WTC11 (cell line): ENCODE measurements around the gene MCCC2. TPM values are rescaled to one million over a fixed set of nuclear protein-coding genes. Genes with fewer than 3 reads are reported as not detected.

ENCODE experiments used
- ATAC-seq: fragments of 200-7000 bp; cut with Tn5 transposase; 2 replicates; pipeline ENCODE4 v1.10.0; 2021; ENCODE audit warnings: mild to moderate bottlenecking, moderate library complexity
- CTCF ChIA-PET: fragments of 300-600 bp; sonication (Branson Sonifier 250); formaldehyde crosslinking; loops from one replicate; lab custom pipeline; 2021; ENCODE audit warnings: antibody characterized with exemption; lab: Charles Lee
- POLR2A ChIA-PET: fragments of 350-600 bp; sonication (Branson Sonifier 250); formaldehyde crosslinking; loops from one replicate; lab custom pipeline; 2021; ENCODE audit warnings: antibody characterized with exemption; lab: Charles Lee
- DNase-seq: peaks from one replicate; pipeline ENCODE4 v3.0.0; 2021; ENCODE audit warnings: low spot score
- H3K27ac Mint-ChIP-seq: 2 replicates; pipeline ENCODE4 v1.8.0; 2021; ENCODE audit warnings: mixed read lengths
- H3K27me3 Mint-ChIP-seq: 2 replicates; pipeline ENCODE4 v1.8.0; 2021; ENCODE audit warnings: low read depth, mild to moderate bottlenecking, moderate library complexity, mixed read lengths
- H3K36me3 Mint-ChIP-seq: 2 replicates; pipeline ENCODE4 v1.8.0; 2021; ENCODE audit warnings: mixed read lengths
- H3K4me1 Mint-ChIP-seq: 2 replicates; pipeline ENCODE4 v1.8.0; 2022; ENCODE audit warnings: mixed read lengths
- H3K4me3 Mint-ChIP-seq: 2 replicates; pipeline ENCODE4 v1.8.0; 2021; ENCODE audit warnings: mild to moderate bottlenecking, moderate library complexity, mixed read lengths
- H3K9me3 Mint-ChIP-seq: 2 replicates; pipeline ENCODE4 v1.8.0; 2021; ENCODE audit warnings: mixed read lengths
- ATF3 ChIP-seq: sonication (generic); formaldehyde crosslinking; conservative IDR thresholded peaks from 2 replicates; pipeline ENCODE4 v1.8.1; 2022; ENCODE audit warnings: mild to moderate bottlenecking, missing genetic modification reagents
- CBFB ChIP-seq: sonication (generic); formaldehyde crosslinking; IDR thresholded peaks from 2 replicates; pipeline ENCODE4 v1.8.1; 2022; ENCODE audit warnings: mild to moderate bottlenecking, low read depth, missing genetic modification reagents
- FOXK1 ChIP-seq: sonication (generic); formaldehyde crosslinking; IDR thresholded peaks from 2 replicates; pipeline ENCODE4 v1.8.0; 2022; ENCODE audit warnings: mild to moderate bottlenecking, moderate library complexity, missing genetic modification reagents
- FOXP1 ChIP-seq: sonication (generic); formaldehyde crosslinking; IDR thresholded peaks from 2 replicates; pipeline ENCODE4 v1.8.0; 2022; ENCODE audit warnings: missing genetic modification reagents, mild to moderate bottlenecking, moderate library complexity, borderline replicate concordance
- HMGA2 ChIP-seq: fragments of 250-450 bp; sonication (Bioruptor Pico); IDR thresholded peaks from 2 replicates; pipeline ENCODE4 v1.4.0; 2021; ENCODE audit warnings: mild to moderate bottlenecking, moderate library complexity
- MAX ChIP-seq: sonication (generic); formaldehyde crosslinking; IDR thresholded peaks from 2 replicates; pipeline ENCODE4 v1.8.0; 2022; ENCODE audit warnings: mild to moderate bottlenecking, missing genetic modification reagents
- MXD4 ChIP-seq: fragments of 250-450 bp; sonication (Bioruptor Pico); IDR thresholded peaks from 2 replicates; pipeline ENCODE4 v1.8.0; 2021; ENCODE audit warnings: mild to moderate bottlenecking, moderate library complexity, borderline replicate concordance
- NFE2L1 ChIP-seq: sonication (generic); formaldehyde crosslinking; IDR thresholded peaks from 2 replicates; pipeline ENCODE4 v1.8.1; 2023; ENCODE audit warnings: missing genetic modification reagents
- NFYB ChIP-seq: sonication (generic); formaldehyde crosslinking; conservative IDR thresholded peaks from 2 replicates; pipeline ENCODE4 v1.8.0; 2022; ENCODE audit warnings: low read depth, missing genetic modification reagents
- NR1H2 ChIP-seq: sonication (generic); formaldehyde crosslinking; IDR thresholded peaks from 2 replicates; pipeline ENCODE4 v1.9.0; 2021; ENCODE audit warnings: mild to moderate bottlenecking, moderate library complexity, missing genetic modification reagents
- PREB ChIP-seq: sonication (generic); formaldehyde crosslinking; IDR thresholded peaks from 2 replicates; pipeline ENCODE4 v1.8.1; 2022; ENCODE audit warnings: mild to moderate bottlenecking, missing genetic modification reagents, moderate library complexity, borderline replicate concordance
- RORB ChIP-seq: fragments of 250-450 bp; sonication (Bioruptor Pico); IDR thresholded peaks from 2 replicates; pipeline ENCODE4 v1.9.0; 2021; ENCODE audit warnings: mild to moderate bottlenecking
- SOX15 ChIP-seq: fragments of 250-450 bp; sonication (Bioruptor Pico); IDR thresholded peaks from 2 replicates; pipeline ENCODE4 v1.9.0; 2021; ENCODE audit warnings: mild to moderate bottlenecking
- TP53 ChIP-seq: sonication (generic); formaldehyde crosslinking; IDR thresholded peaks from 2 replicates; pipeline ENCODE4 v1.8.1; 2023; ENCODE audit warnings: mild to moderate bottlenecking, missing genetic modification reagents
- ZMAT4 ChIP-seq: fragments of 250-450 bp; sonication (Bioruptor Pico); IDR thresholded peaks from 2 replicates; pipeline ENCODE4 v1.9.0; 2021; ENCODE audit warnings: mild to moderate bottlenecking
- ZNF138 ChIP-seq: sonication (generic); formaldehyde crosslinking; conservative IDR thresholded peaks from 2 replicates; pipeline ENCODE4 v1.8.1; 2022; ENCODE audit warnings: mild to moderate bottlenecking, moderate library complexity, missing genetic modification reagents
- ZNF219 ChIP-seq: sonication (generic); formaldehyde crosslinking; IDR thresholded peaks from 2 replicates; pipeline ENCODE4 v1.8.0; 2023; ENCODE audit warnings: missing genetic modification reagents, mild to moderate bottlenecking, borderline replicate concordance
- ZNF423 ChIP-seq: fragments of 250-450 bp; sonication (Bioruptor Pico); IDR thresholded peaks from 2 replicates; pipeline ENCODE4 v2.1.2; 2022; ENCODE audit warnings: mild to moderate bottlenecking, moderate library complexity
- total RNA-seq: library from RNA; stranded (reverse); gene quantifications from 3 replicates; pipeline ENCODE4 v1.2.3, GENCODE V29; 2021
- TF ChIP-seq, protein P1 (sequence below): sonication (generic); formaldehyde crosslinking; IDR thresholded peaks from 2 replicates; pipeline ENCODE4 v1.8.0; 2023; ENCODE audit warnings: missing genetic modification reagents
- TF ChIP-seq, protein P2 (sequence below): sonication (generic); formaldehyde crosslinking; IDR thresholded peaks from 2 replicates; pipeline ENCODE4 v1.8.1; 2023; ENCODE audit warnings: mild to moderate bottlenecking, missing genetic modification reagents
- TF ChIP-seq, protein P3 (sequence below): fragments of 250-450 bp; sonication (Bioruptor Pico); IDR thresholded peaks from 2 replicates; pipeline ENCODE4 v1.9.0; 2021; ENCODE audit warnings: moderate library complexity, mild to moderate bottlenecking, inconsistent platforms, borderline replicate concordance
- TF ChIP-seq, protein P4 (sequence below): sonication (generic); formaldehyde crosslinking; IDR thresholded peaks from 2 replicates; pipeline ENCODE4 v1.8.1; 2023; ENCODE audit warnings: mild to moderate bottlenecking, missing genetic modification reagents, moderate library complexity

The MCCC2 gene
- total RNA-seq, 1 experiment from 2014 or later, result 65.0 TPM

DNA sequence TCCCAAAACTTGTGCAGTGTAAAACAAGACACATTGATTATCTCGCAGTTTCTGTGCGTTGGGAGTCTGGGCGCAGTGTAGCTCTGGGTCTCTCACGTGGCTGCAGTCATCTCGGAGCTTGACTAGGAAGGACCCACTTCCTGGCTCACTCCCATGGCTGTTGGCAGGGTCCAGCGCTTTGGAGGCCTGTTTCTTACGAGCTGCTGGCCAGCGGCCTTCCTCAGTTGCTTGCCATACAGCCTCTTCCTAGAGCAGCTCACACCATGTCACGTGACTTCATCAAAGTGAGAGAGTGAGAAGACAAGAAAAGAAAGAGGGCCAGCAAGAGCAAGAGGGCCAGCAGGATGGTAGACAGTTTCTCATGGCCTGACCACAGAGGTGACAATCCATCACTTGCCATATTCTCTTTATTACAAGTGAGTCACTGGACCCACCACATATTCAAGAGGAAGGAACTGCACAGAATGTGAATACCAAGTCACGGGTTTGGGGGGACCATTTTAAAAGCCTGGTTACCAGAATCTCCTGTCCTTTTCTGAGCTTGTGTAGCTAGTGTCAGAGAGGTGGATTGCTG, 36.2 kb downstream of the MCCC2 start:
- Mint-ChIP-seq H3K27ac (no peak overlapping the region; the same call in 1 of the 2 replicates), H3K27me3 (no peaks in the 10 kb centered on the region), H3K9me3 (peaks cover 8% of the 10 kb centered on the region), H3K4me3 (no peak overlapping the region), H3K36me3 (peaks cover 25% of the 10 kb centered on the region), H3K4me1 (no peaks in the 10 kb centered on the region)
- ATAC-seq, result no peak
- TF ChIP-seq CBFB (CRISPR knock-in tag), result no peak
- TF ChIP-seq RORB, result no peak
- TF ChIP-seq, protein P1, sequence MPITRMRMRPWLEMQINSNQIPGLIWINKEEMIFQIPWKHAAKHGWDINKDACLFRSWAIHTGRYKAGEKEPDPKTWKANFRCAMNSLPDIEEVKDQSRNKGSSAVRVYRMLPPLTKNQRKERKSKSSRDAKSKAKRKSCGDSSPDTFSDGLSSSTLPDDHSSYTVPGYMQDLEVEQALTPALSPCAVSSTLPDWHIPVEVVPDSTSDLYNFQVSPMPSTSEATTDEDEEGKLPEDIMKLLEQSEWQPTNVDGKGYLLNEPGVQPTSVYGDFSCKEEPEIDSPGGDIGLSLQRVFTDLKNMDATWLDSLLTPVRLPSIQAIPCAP (CRISPR knock-in tag), result no peak
- TF ChIP-seq NR1H2 (CRISPR knock-in tag), result no peak
- TF ChIP-seq, protein P2, sequence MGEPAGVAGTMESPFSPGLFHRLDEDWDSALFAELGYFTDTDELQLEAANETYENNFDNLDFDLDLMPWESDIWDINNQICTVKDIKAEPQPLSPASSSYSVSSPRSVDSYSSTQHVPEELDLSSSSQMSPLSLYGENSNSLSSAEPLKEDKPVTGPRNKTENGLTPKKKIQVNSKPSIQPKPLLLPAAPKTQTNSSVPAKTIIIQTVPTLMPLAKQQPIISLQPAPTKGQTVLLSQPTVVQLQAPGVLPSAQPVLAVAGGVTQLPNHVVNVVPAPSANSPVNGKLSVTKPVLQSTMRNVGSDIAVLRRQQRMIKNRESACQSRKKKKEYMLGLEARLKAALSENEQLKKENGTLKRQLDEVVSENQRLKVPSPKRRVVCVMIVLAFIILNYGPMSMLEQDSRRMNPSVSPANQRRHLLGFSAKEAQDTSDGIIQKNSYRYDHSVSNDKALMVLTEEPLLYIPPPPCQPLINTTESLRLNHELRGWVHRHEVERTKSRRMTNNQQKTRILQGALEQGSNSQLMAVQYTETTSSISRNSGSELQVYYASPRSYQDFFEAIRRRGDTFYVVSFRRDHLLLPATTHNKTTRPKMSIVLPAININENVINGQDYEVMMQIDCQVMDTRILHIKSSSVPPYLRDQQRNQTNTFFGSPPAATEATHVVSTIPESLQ (CRISPR knock-in tag), result no peak
- TF ChIP-seq PREB (CRISPR knock-in tag), result no peak
- no peak for TF ChIP-seq ATF3 (CRISPR knock-in tag)
- no peak for TF ChIP-seq FOXP1 (CRISPR knock-in tag)
- TF ChIP-seq, protein P3, sequence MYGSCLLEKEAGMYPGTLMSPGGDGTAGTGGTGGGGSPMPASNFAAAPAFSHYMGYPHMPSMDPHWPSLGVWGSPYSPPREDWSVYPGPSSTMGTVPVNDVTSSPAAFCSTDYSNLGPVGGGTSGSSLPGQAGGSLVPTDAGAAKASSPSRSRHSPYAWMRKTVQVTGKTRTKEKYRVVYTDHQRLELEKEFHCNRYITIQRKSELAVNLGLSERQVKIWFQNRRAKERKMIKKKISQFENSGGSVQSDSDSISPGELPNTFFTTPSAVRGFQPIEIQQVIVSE (CRISPR knock-in tag), result no peak
- no peak for TF ChIP-seq ZNF138 (CRISPR knock-in tag)
- TF ChIP-seq MXD4, result no peak
- no peak for TF ChIP-seq NFE2L1 (CRISPR knock-in tag)
- TF ChIP-seq FOXK1 (CRISPR knock-in tag), result no peak
- TF ChIP-seq ZNF423 (CRISPR knock-in tag), result no peak
- ChIA-PET POLR2A (no interaction called here), CTCF (interaction anchor here (0.9 kb wide), 1 partner anchor 22 kb away, joined by 4 read pairs; no protein-coding TSS in a partner anchor)
- no peak for DNase-seq

GRCh38 chr5:71629950-71630349, 42.8 kb downstream of the MCCC2 start:
- Mint-ChIP-seq H3K36me3 (peaks cover 18% of the 10 kb centered on the region), H3K27ac (no peak overlapping the region), H3K9me3 (peaks cover 8% of the 10 kb centered on the region), H3K4me3 (no peak overlapping the region), H3K4me1 (peaks cover 8% of the 10 kb centered on the region), H3K27me3 (no peaks in the 10 kb centered on the region)
- DNase-seq, result no peak
- CTCF ChIA-PET, result interaction anchor here (0.9 kb wide), 1 partner anchor 8 kb away, joined by 3 read pairs; no protein-coding TSS in a partner anchor
- no peak for TF ChIP-seq SOX15
- TF ChIP-seq ATF3 (CRISPR knock-in tag), result no peak
- TF ChIP-seq MAX (CRISPR knock-in tag), result no peak
- TF ChIP-seq FOXK1 (CRISPR knock-in tag), result no peak
- no peak for TF ChIP-seq TP53 (CRISPR knock-in tag)
- no peak for ATAC-seq
- POLR2A ChIA-PET, result no interaction called here

GRCh38 chr5:71631070-71631469, 43.9 kb downstream of the MCCC2 start:
- Mint-ChIP-seq H3K27ac (peak overlapping the region; percentile 60), H3K36me3 (peaks cover 23% of the 10 kb centered on the region), H3K27me3 (no peaks in the 10 kb centered on the region), H3K9me3 (peaks cover 8% of the 10 kb centered on the region), H3K4me1 (peaks cover 8% of the 10 kb centered on the region), H3K4me3 (no peak overlapping the region)
- no peak for DNase-seq
- ATAC-seq, result no peak
- ChIA-PET POLR2A (no interaction called here), CTCF (no interaction called here)
- TF ChIP-seq HMGA2 (CRISPR knock-in tag) (no peak), ZNF138 (CRISPR knock-in tag) (no peak), NFYB (CRISPR knock-in tag) (no peak), ZMAT4 (CRISPR knock-in tag) (no peak), ZNF219 (CRISPR knock-in tag) (no peak), SOX15 (no peak)
- TF ChIP-seq, protein P4, sequence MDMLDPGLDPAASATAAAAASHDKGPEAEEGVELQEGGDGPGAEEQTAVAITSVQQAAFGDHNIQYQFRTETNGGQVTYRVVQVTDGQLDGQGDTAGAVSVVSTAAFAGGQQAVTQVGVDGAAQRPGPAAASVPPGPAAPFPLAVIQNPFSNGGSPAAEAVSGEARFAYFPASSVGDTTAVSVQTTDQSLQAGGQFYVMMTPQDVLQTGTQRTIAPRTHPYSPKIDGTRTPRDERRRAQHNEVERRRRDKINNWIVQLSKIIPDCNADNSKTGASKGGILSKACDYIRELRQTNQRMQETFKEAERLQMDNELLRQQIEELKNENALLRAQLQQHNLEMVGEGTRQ (CRISPR knock-in tag), result no peak
